GM19238 (cell line): ENCODE results near the gene TUBB.
"Not testable (repeated sequence)": the region's sequence is repeated elsewhere in the genome, so short reads cannot be mapped to it uniquely, and the experiment has no call there.

Source experiments
- DNase-seq: peaks from one replicate; pipeline ENCODE4 v3.0.0; 2011; ENCODE audit warnings: low spot score; ENCODE audit not compliant: insufficient read length

TUBB gene

GRCh38 chr6:30717845-30718720, 2.1 kb upstream of the TUBB start:
- DNase-seq: not testable (repeated sequence)

- DNase-seq: no peak
These were observed 796 bp upstream of the TUBB start for GRCh38 chr6:30719356-30719755.

- DNase-seq: no peak
These were observed 616 bp downstream of the TUBB start for GRCh38 chr6:30720738-30721197.

- DNase-seq: peak; percentile 73
These were observed 1.3 kb downstream of the TUBB start for GRCh38 chr6:30721198-30722024.

GRCh38 chr6:30722025-30722279, 1.8 kb downstream of the TUBB start:
- DNase-seq: not testable (repeated sequence)

- DNase-seq: peak; percentile 58
These were observed 2.3 kb downstream of the TUBB start for GRCh38 chr6:30722280-30723112.

- DNase-seq: not testable (repeated sequence)
These were observed 3.1 kb downstream of the TUBB start for GRCh38 chr6:30723159-30723842.

- DNase-seq: not testable (repeated sequence)
These were observed 3.9 kb downstream of the TUBB start for GRCh38 chr6:30723843-30724741.

- DNase-seq: no peak
These were observed 4.9 kb downstream of the TUBB start for GRCh38 chr6:30724906-30725667.

- no peak for DNase-seq
These were observed 5.8 kb downstream of the TUBB start for GRCh38 chr6:30725713-30726505.

GRCh38 chr6:30726506-30727413, 6.6 kb downstream of the TUBB start:
- no peak for DNase-seq

GRCh38 chr6:30727920-30728553, 7.9 kb downstream of the TUBB start:
- DNase-seq: no peak

- peak; percentile 68 for DNase-seq
These were observed 10.7 kb downstream of the TUBB start for GRCh38 chr6:30730601-30731435.

- no peak for DNase-seq
These were observed 12.2 kb downstream of the TUBB start for GRCh38 chr6:30732237-30732943.

- no peak for DNase-seq
These were observed 15.6 kb downstream of the TUBB start for GRCh38 chr6:30735668-30736314.
